ENCODE measurements around the gene MPST.

MPST gene

GRCh38 chr22:37051391-37052385 is 32.1 kb downstream of the MPST start, which contains the start of gene KCTD17:
Gene KCTD17, plus strand, starts transcription at chr22:37051742. Its CDS starts 19 bp downstream, at chr22:37051761.
- Mint-ChIP-seq H3K4me1 (peaks cover 19% of the 10 kb centered on the region), H3K9me3 (no peaks in the 10 kb centered on the region), H3K27ac (peak within 1 kb of the TSS; percentile 73), H3K27me3 (peaks cover 5% of the 10 kb centered on the region), H3K36me3 (no peaks in the 10 kb centered on the region), H3K4me3 (peak within 1 kb of the TSS; percentile 76)
- peak; percentile 85 for DNase-seq
- CTCF ChIA-PET = interaction anchor here (0.8 to 2.0 kb wide), 3 partner anchors 8 to 74 kb away, joined by 3 to 5 read pairs (median 3); no protein-coding TSS in a partner anchor

- Mint-ChIP-seq H3K4me1 (peaks cover 19% of the 10 kb centered on the region), H3K36me3 (peaks cover 2% of the 10 kb centered on the region), H3K27me3 (peaks cover 5% of the 10 kb centered on the region), H3K4me3 (peak overlapping the region; percentile 76), H3K9me3 (no peaks in the 10 kb centered on the region), H3K27ac (peak overlapping the region; percentile 73)
- CTCF ChIA-PET = interaction anchor here (0.8 to 2.0 kb wide), 2 partner anchors 9 to 75 kb away, joined by 3 to 5 read pairs; no protein-coding TSS in a partner anchor
- no peak for DNase-seq
Measured at GRCh38 chr22:37052386-37053309, 33.1 kb downstream of the MPST start.

GRCh38 chr22:37053310-37054055 is 33.9 kb downstream of the MPST start:
- DNase-seq = no peak
- Mint-ChIP-seq H3K27ac (no peak overlapping the region), H3K36me3 (peaks cover 2% of the 10 kb centered on the region), H3K27me3 (peaks cover 5% of the 10 kb centered on the region), H3K4me1 (peaks cover 19% of the 10 kb centered on the region), H3K9me3 (no peaks in the 10 kb centered on the region), H3K4me3 (peak overlapping the region; percentile 76)
- CTCF ChIA-PET = no interaction called here

- H3K36me3 Mint-ChIP-seq = peaks cover 2% of the 10 kb centered on the region
- no peak overlapping the region for H3K4me3 Mint-ChIP-seq
- CTCF ChIA-PET = no interaction called here
- DNase-seq = no peak
- no peak overlapping the region for H3K27ac Mint-ChIP-seq
- peaks cover 19% of the 10 kb centered on the region for H3K4me1 Mint-ChIP-seq
- peaks cover 5% of the 10 kb centered on the region for H3K27me3 Mint-ChIP-seq
- no peaks in the 10 kb centered on the region for H3K9me3 Mint-ChIP-seq
Measured at GRCh38 chr22:37054056-37054395, 34.5 kb downstream of the MPST start.

- Mint-ChIP-seq H3K36me3 (peaks cover 2% of the 10 kb centered on the region), H3K4me1 (peaks cover 20% of the 10 kb centered on the region), H3K9me3 (no peaks in the 10 kb centered on the region), H3K27ac (no peak overlapping the region), H3K27me3 (peaks cover 5% of the 10 kb centered on the region), H3K4me3 (no peak overlapping the region)
- DNase-seq = no peak
- CTCF ChIA-PET = interaction anchor here (0.7 to 1.2 kb wide), 5 partner anchors 8 to 297 kb away, joined by 3 to 4 read pairs (median 3); no protein-coding TSS in a partner anchor
Measured at GRCh38 chr22:37054600-37055365, 35.2 kb downstream of the MPST start.

- H3K4me3 Mint-ChIP-seq = no peak overlapping the region
- CTCF ChIA-PET = interaction anchor here (1.2 kb wide), 1 partner anchor 12 kb away, joined by 3 read pairs; no protein-coding TSS in a partner anchor
- H3K27me3 Mint-ChIP-seq = no peaks in the 10 kb centered on the region
- H3K9me3 Mint-ChIP-seq = no peaks in the 10 kb centered on the region
- H3K36me3 Mint-ChIP-seq = peaks cover 2% of the 10 kb centered on the region
- DNase-seq = no peak
- H3K27ac Mint-ChIP-seq = no peak overlapping the region
- H3K4me1 Mint-ChIP-seq = peaks cover 28% of the 10 kb centered on the region
Measured at GRCh38 chr22:37056246-37056645, 36.7 kb downstream of the MPST start.

GRCh38 chr22:37057226-37057625 is 37.7 kb downstream of the MPST start:
- H3K4me3 Mint-ChIP-seq = no peak overlapping the region
- no peak overlapping the region for H3K27ac Mint-ChIP-seq
- CTCF ChIA-PET = no interaction called here
- no peaks in the 10 kb centered on the region for H3K27me3 Mint-ChIP-seq
- peaks cover 25% of the 10 kb centered on the region for H3K4me1 Mint-ChIP-seq
- no peaks in the 10 kb centered on the region for H3K9me3 Mint-ChIP-seq
- peaks cover 2% of the 10 kb centered on the region for H3K36me3 Mint-ChIP-seq
- DNase-seq = no peak

- H3K27ac Mint-ChIP-seq = no peak overlapping the region
- CTCF ChIA-PET = no interaction called here
Measured at GRCh38 chr22:37057796-37058510, 38.4 kb downstream of the MPST start.

GRCh38 chr22:37058917-37059701 is 39.6 kb downstream of the MPST start:
- CTCF ChIA-PET = no interaction called here
- H3K36me3 Mint-ChIP-seq = peaks cover 2% of the 10 kb centered on the region

More at GRCh38 chr22:37057796-37058510, 38.4 kb downstream of the MPST start:
- Mint-ChIP-seq H3K4me3 (no peak overlapping the region), H3K36me3 (peaks cover 2% of the 10 kb centered on the region), H3K9me3 (no peaks in the 10 kb centered on the region), H3K4me1 (peaks cover 18% of the 10 kb centered on the region), H3K27me3 (no peaks in the 10 kb centered on the region)
- DNase-seq = no peak

GRCh38 chr22:37059876-37060449 is 40.4 kb downstream of the MPST start:
- CTCF ChIA-PET = no interaction called here
- no peak overlapping the region for H3K4me3 Mint-ChIP-seq
- H3K27me3 Mint-ChIP-seq = no peaks in the 10 kb centered on the region
- H3K9me3 Mint-ChIP-seq = no peaks in the 10 kb centered on the region
- peaks cover 2% of the 10 kb centered on the region for H3K36me3 Mint-ChIP-seq
- no peak for DNase-seq
- H3K27ac Mint-ChIP-seq = no peak overlapping the region
- peaks cover 11% of the 10 kb centered on the region for H3K4me1 Mint-ChIP-seq

More at GRCh38 chr22:37058917-37059701, 39.6 kb downstream of the MPST start:
- DNase-seq = no peak
- H3K4me1 Mint-ChIP-seq = peaks cover 10% of the 10 kb centered on the region
- no peak overlapping the region for H3K4me3 Mint-ChIP-seq
- H3K9me3 Mint-ChIP-seq = no peaks in the 10 kb centered on the region
- no peak overlapping the region for H3K27ac Mint-ChIP-seq
- no peaks in the 10 kb centered on the region for H3K27me3 Mint-ChIP-seq

- H3K4me3 Mint-ChIP-seq = no peak overlapping the region
- peaks cover 2% of the 10 kb centered on the region for H3K36me3 Mint-ChIP-seq
- peak; percentile 37 for DNase-seq
- no peaks in the 10 kb centered on the region for H3K27me3 Mint-ChIP-seq
- peaks cover 11% of the 10 kb centered on the region for H3K4me1 Mint-ChIP-seq
- H3K27ac Mint-ChIP-seq = no peak overlapping the region
- CTCF ChIA-PET = interaction anchor here (1.6 kb wide), 1 partner anchor 15 kb away, joined by 3 read pairs; no protein-coding TSS in a partner anchor
- no peaks in the 10 kb centered on the region for H3K9me3 Mint-ChIP-seq
Measured at GRCh38 chr22:37060801-37061610, 41.5 kb downstream of the MPST start.

All from activated naive CD4-positive, alpha-beta T cell treated with anti-CD3 and anti-CD28 coated beads, Interleukin-2, amount 10 ng/mL, durations not matched to agents 7 days and 5 days (primary cell).